Left ventricle myocardium inferior (tissue), 1 donor: ENCODE results near the gene FLVCR1. TPM values are rescaled to one million over a fixed set of nuclear protein-coding genes. Genes with fewer than 3 reads are reported as not detected.

ENCODE experiments used
- DNase-seq: peaks from one replicate; pipeline ENCODE4 v3.0.0-alpha.2; 2020
- H3K27ac ChIP-seq: fragments of 200-600 bp; replicated peaks from 2 replicates; pipeline ENCODE4 v1.8.0; 2021
- H3K27me3 ChIP-seq: fragments of 200-600 bp; 2 replicates; pipeline ENCODE4 v1.8.0; 2021; ENCODE audit warnings: low read depth
- H3K36me3 ChIP-seq: fragments of 200-600 bp; 2 replicates; pipeline ENCODE4 v1.8.0; 2021
- H3K4me1 ChIP-seq: fragments of 200-600 bp; 2 replicates; pipeline ENCODE4 v1.8.0; 2021
- H3K4me3 ChIP-seq: fragments of 200-600 bp; 2 replicates; pipeline ENCODE4 v1.8.0; 2021; ENCODE audit warnings: mild to moderate bottlenecking, moderate library complexity
- H3K9me3 ChIP-seq: fragments of 200-600 bp; replicated peaks from 2 replicates; pipeline ENCODE4 v1.8.0; 2021
- intact Hi-C: fragments of 100-400 bp; cut with micrococcal nuclease; formaldehyde crosslinking; loops from one replicate; pipeline ENCODE4 v1.11.0; 2022
- total RNA-seq: library from RNA; stranded (reverse); fragmentation: NEBNext Ultra II Directional; extraction: Animal tissue kit (Norgen Biotek cat#: 25700); gene quantifications from one replicate; pipeline ENCODE4 v1.2.1, GENCODE V29; 2021
- TF ChIP-seq, protein P1 (sequence below): fragments of 200-600 bp; IDR thresholded peaks from 2 replicates; pipeline ENCODE4 v1.8.0; 2021; ENCODE audit warnings: antibody characterized with exemption, mild to moderate bottlenecking, borderline replicate concordance
- donor health status: DM: no; HTN: yes; CAD: no; lungs with severe emphysema.

FLVCR1 gene
- total RNA-seq, 1 donor from 2014 or later: 2.7 TPM

DNA sequence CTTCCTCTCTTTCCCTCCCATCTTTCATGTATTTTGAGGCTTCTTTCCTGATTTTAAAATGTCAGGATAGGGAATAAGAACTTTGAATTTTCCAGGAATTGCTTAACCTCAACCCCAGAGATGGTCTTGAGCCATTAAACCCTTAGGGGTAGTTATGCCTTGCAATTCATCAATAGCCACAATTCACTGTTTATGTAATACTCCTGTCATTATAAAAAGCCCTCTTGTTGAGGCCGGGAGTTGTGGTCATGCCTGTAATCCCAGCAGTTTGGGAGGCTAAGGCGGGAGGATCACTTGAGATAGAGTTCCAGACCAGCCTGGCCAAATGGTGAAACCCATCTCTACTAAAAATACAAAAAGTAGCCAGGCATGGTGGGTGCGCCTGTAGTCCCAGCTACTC, 35.1 kb upstream of the FLVCR1 start:
- TF ChIP-seq, protein P1, sequence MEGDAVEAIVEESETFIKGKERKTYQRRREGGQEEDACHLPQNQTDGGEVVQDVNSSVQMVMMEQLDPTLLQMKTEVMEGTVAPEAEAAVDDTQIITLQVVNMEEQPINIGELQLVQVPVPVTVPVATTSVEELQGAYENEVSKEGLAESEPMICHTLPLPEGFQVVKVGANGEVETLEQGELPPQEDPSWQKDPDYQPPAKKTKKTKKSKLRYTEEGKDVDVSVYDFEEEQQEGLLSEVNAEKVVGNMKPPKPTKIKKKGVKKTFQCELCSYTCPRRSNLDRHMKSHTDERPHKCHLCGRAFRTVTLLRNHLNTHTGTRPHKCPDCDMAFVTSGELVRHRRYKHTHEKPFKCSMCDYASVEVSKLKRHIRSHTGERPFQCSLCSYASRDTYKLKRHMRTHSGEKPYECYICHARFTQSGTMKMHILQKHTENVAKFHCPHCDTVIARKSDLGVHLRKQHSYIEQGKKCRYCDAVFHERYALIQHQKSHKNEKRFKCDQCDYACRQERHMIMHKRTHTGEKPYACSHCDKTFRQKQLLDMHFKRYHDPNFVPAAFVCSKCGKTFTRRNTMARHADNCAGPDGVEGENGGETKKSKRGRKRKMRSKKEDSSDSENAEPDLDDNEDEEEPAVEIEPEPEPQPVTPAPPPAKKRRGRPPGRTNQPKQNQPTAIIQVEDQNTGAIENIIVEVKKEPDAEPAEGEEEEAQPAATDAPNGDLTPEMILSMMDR: no peak
- Histone ChIP-seq H3K4me3 (no peak overlapping the region), H3K9me3 (peaks cover 18% of the 10 kb centered on the region), H3K4me1 (no peaks in the 10 kb centered on the region), H3K36me3 (no peaks in the 10 kb centered on the region), H3K27ac (no peak overlapping the region), H3K27me3 (no peaks in the 10 kb centered on the region)
- no peak for DNase-seq
- intact Hi-C loops: no loop called here

GRCh38 chr1:212824201-212824600, 33.9 kb upstream of the FLVCR1 start:
- intact Hi-C loops: no loop called here
- Histone ChIP-seq H3K4me3 (no peak overlapping the region), H3K9me3 (peaks cover 18% of the 10 kb centered on the region), H3K36me3 (no peaks in the 10 kb centered on the region), H3K27me3 (no peaks in the 10 kb centered on the region), H3K27ac (no peak overlapping the region), H3K4me1 (no peaks in the 10 kb centered on the region)
- DNase-seq: no peak
- TF ChIP-seq, protein P1: no peak

- Histone ChIP-seq H3K36me3 (no peaks in the 10 kb centered on the region), H3K4me3 (no peak overlapping the region), H3K27me3 (no peaks in the 10 kb centered on the region), H3K4me1 (no peaks in the 10 kb centered on the region), H3K9me3 (peaks cover 18% of the 10 kb centered on the region), H3K27ac (no peak overlapping the region)
- no peak for DNase-seq
- intact Hi-C loops: no loop called here
- TF ChIP-seq, protein P1: no peak
Measured at GRCh38 chr1:212825798-212826452, 32.1 kb upstream of the FLVCR1 start.

- Histone ChIP-seq H3K4me1 (no peaks in the 10 kb centered on the region), H3K4me3 (no peak overlapping the region), H3K27me3 (no peaks in the 10 kb centered on the region), H3K36me3 (no peaks in the 10 kb centered on the region), H3K9me3 (peaks cover 18% of the 10 kb centered on the region), H3K27ac (no peak overlapping the region)
- intact Hi-C loops: no loop called here
- no peak for DNase-seq
- TF ChIP-seq, protein P1: no peak
Measured at GRCh38 chr1:212827171-212827776, 30.8 kb upstream of the FLVCR1 start.

DNA sequence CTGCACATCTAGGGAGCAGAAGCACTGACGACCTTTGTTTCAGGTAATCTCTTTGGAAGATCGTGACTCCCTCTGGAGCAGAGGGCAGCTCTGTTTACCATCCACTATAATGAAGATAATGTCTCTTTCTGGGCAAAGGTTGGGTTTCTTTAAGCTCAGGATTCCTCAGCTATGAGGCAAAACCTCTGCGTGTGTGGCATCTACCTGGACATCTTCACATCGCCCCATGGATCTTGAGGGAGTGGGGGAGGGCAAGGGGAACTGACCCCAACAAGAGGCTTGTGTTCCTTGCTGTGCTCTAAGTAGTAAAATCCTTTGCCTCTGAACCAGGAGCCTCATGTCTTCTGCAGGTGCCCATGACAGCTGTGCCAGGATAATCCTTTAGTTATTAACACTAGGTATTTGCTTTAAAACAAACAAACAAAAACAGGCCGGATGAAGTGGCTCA, 30.2 kb upstream of the FLVCR1 start:
- H3K4me1 ChIP-seq: no peaks in the 10 kb centered on the region
- H3K9me3 ChIP-seq: peaks cover 18% of the 10 kb centered on the region
- DNase-seq: no peak
- no peaks in the 10 kb centered on the region for H3K27me3 ChIP-seq
- intact Hi-C loops: no loop called here
- H3K27ac ChIP-seq: no peak overlapping the region
- no peak overlapping the region for H3K4me3 ChIP-seq
- TF ChIP-seq, protein P1: no peak
- H3K36me3 ChIP-seq: no peaks in the 10 kb centered on the region
